Activated CD8-positive, alpha-beta T cell treated with anti-CD3 and anti-CD28 coated beads for 36 hours (primary cell): ENCODE data around the gene MAML1. TPM values are rescaled to one million over a fixed set of nuclear protein-coding genes. Genes with fewer than 3 reads are reported as not detected.

Source experiments
- ATAC-seq: fragments of 200-7000 bp; cut with Tn5 transposase; one replicate; pipeline ENCODE4 v1.10.0; 2021; ENCODE audit warnings: mild to moderate bottlenecking, moderate library complexity
- CTCF ChIA-PET: fragments of 350-600 bp; sonication (Branson Sonifier 250); formaldehyde crosslinking; loops from one replicate; lab custom pipeline; 2021; ENCODE audit warnings: antibody characterized with exemption; lab: Charles Lee
- POLR2A ChIA-PET: fragments of 350-600 bp; sonication (Branson Sonifier 250); formaldehyde crosslinking; loops from one replicate; lab custom pipeline; 2021; ENCODE audit warnings: antibody characterized with exemption; lab: Charles Lee
- DNase-seq: peaks from one replicate; pipeline ENCODE4 v3.0.0-alpha.2; 2020
- H3K27ac Mint-ChIP-seq: one replicate; pipeline ENCODE4 v1.8.0; 2021; ENCODE audit warnings: mild to moderate bottlenecking, mixed read lengths
- H3K27me3 Mint-ChIP-seq: one replicate; pipeline ENCODE4 v1.8.0; 2021; ENCODE audit warnings: mixed read lengths
- H3K36me3 Mint-ChIP-seq: one replicate; pipeline ENCODE4 v1.8.0; 2021; ENCODE audit warnings: low read depth, mixed read lengths
- H3K4me1 Mint-ChIP-seq: one replicate; pipeline ENCODE4 v1.8.0; 2021; ENCODE audit warnings: low read depth, mixed read lengths
- H3K4me3 Mint-ChIP-seq: one replicate; pipeline ENCODE4 v1.8.0; 2021; ENCODE audit warnings: mild to moderate bottlenecking, moderate library complexity, mixed read lengths
- H3K9me3 Mint-ChIP-seq: one replicate; pipeline ENCODE4 v1.8.0; 2021; ENCODE audit warnings: mixed read lengths
- CTCF ChIP-seq: fragments of 200-600 bp; IDR thresholded peaks from one replicate; pipeline ENCODE4 v1.8.0; 2022; ENCODE audit warnings: antibody characterized with exemption, mild to moderate bottlenecking
- intact Hi-C: fragments of 100-400 bp; cut with micrococcal nuclease; formaldehyde crosslinking; loops from one replicate; pipeline ENCODE4 v1.10.0; 2022
- total RNA-seq, 2 experiments: library from RNA; stranded (reverse); gene quantifications; one replicate each; pipeline ENCODE4 v1.2.3, GENCODE V29; 2021

Gene MAML1
- total RNA-seq, 2 experiments from 2014 or later, result 26.1 to 26.6 TPM

DNA sequence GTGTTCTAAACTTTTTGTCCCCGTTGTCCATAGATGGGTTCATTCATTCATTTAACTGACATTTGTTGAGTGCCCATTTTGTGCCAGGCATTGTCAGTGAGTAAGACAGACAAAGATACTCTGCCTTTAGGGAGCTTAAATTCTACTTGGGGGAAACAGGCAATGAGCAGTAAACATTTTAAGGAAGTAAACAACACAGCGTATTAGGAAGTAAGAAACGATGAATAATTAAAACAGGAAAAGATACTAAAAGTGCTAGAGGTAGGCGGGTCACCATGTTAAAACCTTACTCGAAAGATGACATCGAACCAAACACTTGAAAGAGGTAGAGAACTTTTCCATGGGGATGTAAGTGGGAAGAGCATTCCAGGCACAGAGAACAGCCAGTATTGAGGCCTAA lies 5.5 kb upstream of the MAML1 start:
- H3K4me1 Mint-ChIP-seq, result peaks cover 21% of the 10 kb centered on the region
- POLR2A ChIA-PET, result interaction anchor here (1.0 kb wide), 2 partner anchors 14 to 28 kb away, joined by 3 read pairs; partner anchors contain the start of gene CANX
- CTCF ChIA-PET, result interaction anchor here (0.7 to 1.0 kb wide), 2 partner anchors 15 to 17 kb away, joined by 3 read pairs; no protein-coding TSS in a partner anchor
- DNase-seq (no peak), ATAC-seq (no peak)
- TF ChIP-seq CTCF, result no peak
- peaks cover 68% of the 10 kb centered on the region for H3K36me3 Mint-ChIP-seq
- H3K9me3 Mint-ChIP-seq, result no peaks in the 10 kb centered on the region
- no peak overlapping the region for H3K4me3 Mint-ChIP-seq
- intact Hi-C loops, result no loop called here
- H3K27me3 Mint-ChIP-seq, result no peaks in the 10 kb centered on the region
- peak overlapping the region; percentile 59 for H3K27ac Mint-ChIP-seq

DNA sequence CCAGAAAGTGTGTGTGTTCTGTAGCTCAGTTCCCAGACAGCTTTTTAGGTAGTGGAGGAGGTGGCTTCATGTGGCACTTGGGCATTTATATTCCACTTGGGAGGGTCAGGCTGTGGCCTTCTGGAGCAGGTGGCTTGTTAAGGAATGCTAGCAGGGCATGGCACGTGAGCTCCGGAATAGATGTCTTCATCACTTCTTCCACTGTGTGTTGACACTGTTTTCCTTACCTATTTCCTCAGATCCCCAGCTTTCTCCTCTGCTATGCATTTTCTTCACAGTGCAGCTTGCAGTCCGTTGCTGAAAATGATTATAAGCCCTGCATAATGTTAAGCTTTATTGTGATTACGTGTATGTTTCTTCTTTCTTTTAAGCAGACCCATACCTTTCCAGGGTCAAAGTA lies 3.3 kb upstream of the MAML1 start:
- POLR2A ChIA-PET, result interaction anchor here (0.6 to 1.2 kb wide), 3 partner anchors 34 to 106 kb away, joined by 3 to 4 read pairs (median 3); partner anchors contain the start of gene HNRNPH1
- no peaks in the 10 kb centered on the region for H3K27me3 Mint-ChIP-seq
- DNase-seq (no peak), ATAC-seq (no peak)
- intact Hi-C loops, result no loop called here
- peak overlapping the region; percentile 63 for H3K27ac Mint-ChIP-seq
- CTCF ChIA-PET, result interaction anchor here (4.9 kb wide), 1 partner anchor 34 kb away, joined by 25 read pairs; no protein-coding TSS in a partner anchor
- no peak for TF ChIP-seq CTCF
- peaks cover 21% of the 10 kb centered on the region for H3K4me1 Mint-ChIP-seq
- H3K4me3 Mint-ChIP-seq, result no peak overlapping the region
- no peaks in the 10 kb centered on the region for H3K9me3 Mint-ChIP-seq
- H3K36me3 Mint-ChIP-seq, result peaks cover 53% of the 10 kb centered on the region

DNA sequence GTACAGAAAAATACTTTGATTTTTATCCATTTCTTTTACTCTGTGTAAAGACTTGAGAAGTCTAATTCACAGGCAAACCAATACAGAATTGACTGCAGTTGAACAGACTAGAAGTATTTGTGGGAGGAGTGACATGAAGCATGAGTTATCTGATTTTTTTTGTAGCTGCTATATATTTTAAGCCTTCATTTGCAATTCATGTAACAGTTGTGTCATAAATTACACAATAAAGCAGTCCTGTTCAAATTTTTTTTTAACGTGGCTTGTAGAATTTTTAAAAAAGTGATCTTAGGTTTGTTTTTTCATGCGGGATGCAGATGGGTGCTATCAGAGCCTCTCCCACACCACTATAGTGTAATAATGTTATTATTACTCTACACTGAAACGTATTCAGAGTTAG lies 2.9 kb upstream of the MAML1 start:
- TF ChIP-seq CTCF, result no peak
- no peaks in the 10 kb centered on the region for H3K9me3 Mint-ChIP-seq
- peaks cover 25% of the 10 kb centered on the region for H3K4me1 Mint-ChIP-seq
- intact Hi-C loops, result no loop called here
- DNase-seq (no peak), ATAC-seq (no peak)
- POLR2A ChIA-PET, result interaction anchor here (0.7 to 1.4 kb wide), 4 partner anchors 25 to 106 kb away, joined by 3 to 4 read pairs (median 4); partner anchors contain the start of gene HNRNPH1
- peak overlapping the region; percentile 63 for H3K27ac Mint-ChIP-seq
- H3K4me3 Mint-ChIP-seq, result no peak overlapping the region
- peaks cover 54% of the 10 kb centered on the region for H3K36me3 Mint-ChIP-seq
- no peaks in the 10 kb centered on the region for H3K27me3 Mint-ChIP-seq
- CTCF ChIA-PET, result interaction anchor here (0.7 to 4.9 kb wide), 2 partner anchors 26 to 34 kb away, joined by 5 to 25 read pairs; no protein-coding TSS in a partner anchor

DNA sequence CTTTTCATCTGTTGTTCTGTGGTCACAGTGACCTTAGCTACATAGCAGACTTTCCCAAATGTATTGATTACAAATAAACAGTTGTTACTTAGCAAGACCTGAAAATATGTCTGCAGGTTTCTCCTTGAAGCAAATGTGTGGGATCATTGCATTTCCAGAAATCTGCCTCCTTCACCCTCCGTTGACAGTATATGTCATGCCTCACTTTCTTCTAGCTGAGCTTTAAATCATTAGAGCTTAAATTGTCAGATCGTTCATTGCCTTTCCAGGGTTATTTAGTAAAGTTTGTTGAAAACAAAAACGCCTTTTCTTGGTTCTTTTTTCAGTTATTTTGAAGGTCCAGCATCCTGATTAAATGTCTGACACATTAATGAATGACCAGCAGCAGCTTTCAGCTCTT lies 2.3 kb upstream of the MAML1 start:
- H3K4me3 Mint-ChIP-seq, result no peak overlapping the region
- peaks cover 28% of the 10 kb centered on the region for H3K4me1 Mint-ChIP-seq
- intact Hi-C loops, result no loop called here
- ATAC-seq, result no peak
- H3K9me3 Mint-ChIP-seq, result no peaks in the 10 kb centered on the region
- TF ChIP-seq CTCF, result no peak
- H3K36me3 Mint-ChIP-seq, result peaks cover 55% of the 10 kb centered on the region
- peak overlapping the region; percentile 62 for H3K27ac Mint-ChIP-seq
- POLR2A ChIA-PET, result interaction anchor here (0.9 to 1.4 kb wide), 3 partner anchors 26 to 52 kb away, joined by 3 to 4 read pairs (median 4); no protein-coding TSS in a partner anchor
- CTCF ChIA-PET, result interaction anchor here (0.7 to 4.9 kb wide), 2 partner anchors 27 to 33 kb away, joined by 5 to 25 read pairs; no protein-coding TSS in a partner anchor
- DNase-seq, result no peak
- H3K27me3 Mint-ChIP-seq, result no peaks in the 10 kb centered on the region

DNA sequence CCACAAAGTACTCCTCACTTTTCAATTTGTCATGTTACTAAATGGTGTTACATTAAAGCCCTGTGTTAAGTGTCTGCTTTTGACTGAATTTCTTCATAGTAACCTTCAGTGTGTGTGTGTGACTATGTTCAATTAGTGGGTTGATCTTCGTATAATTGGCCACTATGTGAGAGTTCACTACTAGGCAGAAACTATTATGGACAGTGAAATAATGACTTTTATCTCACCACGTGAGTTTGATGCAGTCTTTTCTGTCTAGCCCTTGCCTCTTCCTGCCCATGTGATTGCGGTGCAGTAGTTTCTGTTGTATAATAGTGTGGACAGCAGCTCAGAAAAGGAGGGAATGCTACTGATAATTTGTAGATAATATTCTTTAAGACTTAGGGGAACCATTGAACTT lies 1.8 kb upstream of the MAML1 start:
- Mint-ChIP-seq H3K4me3 (no peak overlapping the region), H3K9me3 (no peaks in the 10 kb centered on the region), H3K27ac (peak overlapping the region; percentile 62), H3K36me3 (peaks cover 58% of the 10 kb centered on the region), H3K27me3 (no peaks in the 10 kb centered on the region), H3K4me1 (peaks cover 30% of the 10 kb centered on the region)
- ChIA-PET CTCF (interaction anchor here (4.9 kb wide), 1 partner anchor 32 kb away, joined by 25 read pairs; no protein-coding TSS in a partner anchor), POLR2A (interaction anchor here (1.4 to 1.5 kb wide), 2 partner anchors 27 to 31 kb away, joined by 4 read pairs; no protein-coding TSS in a partner anchor)
- ATAC-seq (no peak), DNase-seq (no peak)
- no peak for TF ChIP-seq CTCF
- intact Hi-C loops, result no loop called here
